Esophagus muscularis mucosa (tissue), 4 donors: Measurements from ENCODE around the gene FAM83B. TPM values are rescaled to one million over a fixed set of nuclear protein-coding genes. Genes with fewer than 3 reads are reported as not detected.

Experiments used
- DNase-seq: peaks from one replicate; pipeline ENCODE4 v3.0.0-alpha.2; 2017; ENCODE audit errors: extremely low spot score
- H3K27ac ChIP-seq, 4 donors: fragments of 200-600 bp; sonication (generic); replicated peaks in 1 of 4; 1 replicate in 3 of 4; 2 replicates in 1 of 4; pipeline ENCODE4 v1.5.1; 2016 to 2019; ENCODE audit warnings: mild to moderate bottlenecking in 1 of 4
- H3K27me3 ChIP-seq, 4 donors: fragments of 200-600 bp; sonication (generic); one replicate each; pipeline versions ENCODE4 v1.5.1 to v1.6.0; 2016 to 2019
- H3K36me3 ChIP-seq, 4 donors: fragments of 200-600 bp; sonication (generic); one replicate each; pipeline ENCODE4 v1.5.1; 2016 to 2019
- H3K4me1 ChIP-seq, 4 donors: fragments of 200-600 bp; sonication (generic); one replicate each; pipeline ENCODE4 v1.5.1; 2016 to 2019
- H3K4me3 ChIP-seq, 4 donors: fragments of 200-600 bp; sonication (generic); 1 replicate in 2 of 4; 2 replicates in 2 of 4; pipeline ENCODE4 v1.5.1; 2016 to 2019; ENCODE audit warnings: mild to moderate bottlenecking in 4 of 4, moderate library complexity in 1 of 4
- H3K9me3 ChIP-seq, 4 donors: fragments of 200-600 bp; sonication (generic); 1 replicate in 3 of 4; 2 replicates in 1 of 4; pipeline ENCODE4 v1.5.1; 2016 to 2019
- CTCF ChIP-seq, 3 experiments: fragments of 200-600 bp in 2 of 3; fragments of 450-650 bp in 1 of 3; sonication (generic) in 2 of 3; IDR thresholded peaks; one replicate each; pipeline ENCODE4 v1.5.1; 2017 to 2019; ENCODE audit warnings: antibody characterized with exemption in 3 of 3, mild to moderate bottlenecking in 2 of 3, moderate library complexity in 1 of 3
- EP300 ChIP-seq: sonication (generic); formaldehyde crosslinking; IDR thresholded peaks from one replicate; pipeline ENCODE4 v1.6.1; 2017; ENCODE audit warnings: antibody characterized with exemption
- POLR2A ChIP-seq: fragments of 450-650 bp; IDR thresholded peaks from one replicate; pipeline ENCODE4 v1.6.1; 2017; ENCODE audit warnings: antibody characterized with exemption, moderate library complexity, mild to moderate bottlenecking, low read depth
- POLR2AphosphoS5 ChIP-seq, 2 donors: sonication (generic); formaldehyde crosslinking; IDR thresholded peaks; one replicate each; pipeline ENCODE4 v1.6.1; 2017; ENCODE audit warnings: antibody characterized with exemption in 2 of 2
- WGBS: methylation state at CpG from one replicate; pipeline ENCODE4 v1.1.5; 2018; 5-methylcytosine and 5-hydroxymethylcytosine counted together
- intact Hi-C: fragments of 100-400 bp; cut with DNase I; formaldehyde crosslinking; loops from one replicate; pipeline ENCODE4 v1.15.1; 2023
- total RNA-seq, 4 donors: library from RNA; depleted of rRNA; stranded (reverse); fragments of >200 nt; gene quantifications; one replicate each; pipeline versions ENCODE4 v1.1.0 to v1.2.1, GENCODE V29; 2016

The FAM83B gene
- total RNA-seq, 4 donors from 2014 or later = 0.11 TPM; not detected in 3

DNA sequence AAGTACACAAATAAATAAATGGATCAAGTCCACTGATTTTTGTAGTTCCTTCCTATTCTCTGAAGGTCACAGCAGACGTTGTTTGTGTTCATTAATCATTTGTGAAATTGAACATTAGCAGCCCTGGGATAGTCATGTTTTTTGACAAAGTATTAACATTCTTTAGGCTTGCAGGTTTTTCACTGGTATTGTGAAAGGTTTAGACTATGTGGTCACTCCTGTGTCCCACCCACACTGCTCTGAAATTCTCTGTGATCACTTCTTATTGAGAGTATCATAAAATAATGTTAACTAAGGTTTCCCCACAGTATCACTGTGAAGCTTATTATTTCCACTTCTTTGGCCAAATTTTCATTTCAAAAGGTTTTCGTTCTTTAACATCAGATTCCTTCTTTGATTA is 3.5 kb downstream of the FAM83B start:
- H3K27ac ChIP-seq = no peak overlapping the region
- 60% methylated on average over 2 of the region's 2 CpGs for WGBS
- DNase-seq = no peak
- intact Hi-C loops = no loop called here
- peaks cover 0 to 12% (median 11%) of the 10 kb centered on the region in 4 donors for H3K4me1 ChIP-seq
- H3K4me3 ChIP-seq = no peak overlapping the region
- no peaks in the 10 kb centered on the region for H3K36me3 ChIP-seq
- H3K27me3 ChIP-seq = peaks cover 0 to 25% (median 10%) of the 10 kb centered on the region in 4 donors
- no peak for TF ChIP-seq CTCF (IDR thresholded peaks at IDR 0.05)
- no peak for TF ChIP-seq POLR2A
- TF ChIP-seq POLR2AphosphoS5 (IDR thresholded peaks at IDR 0.05) = no peak
- TF ChIP-seq EP300 = no peak
- peaks cover 0 to 7% (median 0%) of the 10 kb centered on the region in 4 donors for H3K9me3 ChIP-seq

DNA sequence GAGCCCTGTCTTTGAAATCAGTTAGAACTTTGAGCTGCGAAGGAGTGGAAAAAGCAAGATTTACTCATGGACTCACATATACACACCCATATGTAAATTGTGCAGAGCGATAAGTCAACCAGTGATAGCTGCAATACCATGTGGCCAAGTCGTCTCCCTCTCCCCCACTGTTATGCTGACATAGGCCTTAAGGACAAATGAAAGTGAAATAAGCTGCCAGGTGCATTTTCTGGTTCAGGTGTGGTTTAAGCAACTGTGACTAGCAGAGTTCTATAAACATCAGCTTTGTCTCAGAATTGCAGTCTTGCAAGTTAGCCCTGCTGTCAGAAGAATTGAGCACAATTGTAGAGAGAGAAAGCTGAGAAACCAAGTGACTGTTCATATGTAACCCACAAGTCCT is 9.6 kb downstream of the FAM83B start:
- Histone ChIP-seq H3K9me3 (peaks cover 0 to 7% (median 0%) of the 10 kb centered on the region in 4 donors), H3K27me3 (no peaks in the 10 kb centered on the region), H3K27ac (no peak overlapping the region), H3K4me3 (no peak overlapping the region), H3K36me3 (no peaks in the 10 kb centered on the region), H3K4me1 (no peaks in the 10 kb centered on the region)
- intact Hi-C loops = no loop called here
- TF ChIP-seq EP300 (no peak), POLR2AphosphoS5 (IDR thresholded peaks at IDR 0.05) (no peak), POLR2A (no peak), CTCF (IDR thresholded peaks at IDR 0.05) (no peak)
- DNase-seq = no peak
- 85% methylated on average over 3 of the region's 3 CpGs for WGBS

GRCh38 chr6:54860132-54860531 is 13.6 kb downstream of the FAM83B start:
- no peak overlapping the region for H3K4me3 ChIP-seq
- intact Hi-C loops = no loop called here
- no peaks in the 10 kb centered on the region for H3K36me3 ChIP-seq
- H3K4me1 ChIP-seq = no peaks in the 10 kb centered on the region
- TF ChIP-seq EP300 (no peak), POLR2AphosphoS5 (IDR thresholded peaks at IDR 0.05) (no peak), POLR2A (no peak), CTCF (IDR thresholded peaks at IDR 0.05) (no peak)
- DNase-seq = no peak
- H3K27me3 ChIP-seq = no peaks in the 10 kb centered on the region
- no peaks in the 10 kb centered on the region for H3K9me3 ChIP-seq
- H3K27ac ChIP-seq = no peak overlapping the region

DNA sequence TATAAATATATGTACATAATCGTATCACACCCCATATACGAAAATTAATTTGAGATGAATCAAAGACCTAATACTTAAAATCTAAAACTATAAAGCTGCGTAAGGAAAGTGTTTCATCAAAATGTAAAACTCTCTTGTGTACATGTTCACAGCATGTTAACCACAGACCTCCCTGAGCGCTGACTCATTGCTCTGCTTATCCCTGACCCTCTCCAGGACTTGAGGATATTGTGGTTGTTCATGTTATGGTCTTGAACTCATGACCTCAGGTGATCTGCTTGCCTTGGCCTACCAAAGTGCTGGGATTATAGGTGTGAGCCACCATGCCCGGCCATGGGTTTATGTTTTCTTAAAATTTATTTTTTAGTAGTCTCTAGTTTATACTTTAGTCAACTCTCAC is 14.2 kb downstream of the FAM83B start:
- Histone ChIP-seq H3K4me1 (no peaks in the 10 kb centered on the region), H3K27me3 (no peaks in the 10 kb centered on the region), H3K36me3 (no peaks in the 10 kb centered on the region), H3K4me3 (no peak overlapping the region), H3K9me3 (no peaks in the 10 kb centered on the region), H3K27ac (no peak overlapping the region)
- TF ChIP-seq CTCF (IDR thresholded peaks at IDR 0.05) (no peak), POLR2AphosphoS5 (IDR thresholded peaks at IDR 0.05) (no peak), POLR2A (no peak), EP300 (no peak)
- intact Hi-C loops = no loop called here
- DNase-seq = no peak
- WGBS = 95% methylated on average over 5 of the region's 5 CpGs

- intact Hi-C loops = no loop called here
- H3K4me1 ChIP-seq = no peaks in the 10 kb centered on the region
- TF ChIP-seq EP300 (no peak), POLR2AphosphoS5 (IDR thresholded peaks at IDR 0.05) (no peak), POLR2A (no peak), CTCF (IDR thresholded peaks at IDR 0.05) (no peak)
- no peaks in the 10 kb centered on the region for H3K9me3 ChIP-seq
- no peak overlapping the region for H3K27ac ChIP-seq
- no peaks in the 10 kb centered on the region for H3K36me3 ChIP-seq
- no peaks in the 10 kb centered on the region for H3K27me3 ChIP-seq
- no peak overlapping the region for H3K4me3 ChIP-seq
- no peak for DNase-seq
- WGBS = 90% methylated on average over 10 of the region's 10 CpGs
Observed at GRCh38 chr6:54861905-54862616, 15.5 kb downstream of the FAM83B start.
